HG02981 (cell line): ENCODE data around the gene MAP1LC3B.
"Not testable (repeated sequence)": the region's sequence is repeated elsewhere in the genome, so short reads cannot be mapped to it uniquely, and the experiment has no call there.

Experiments
- ATAC-seq: cut with Tn5 transposase; IDR thresholded peaks from one replicate; pipeline ENCODE4 v1.9.1; 2021; ENCODE audit warnings: mild to moderate bottlenecking, moderate library complexity; ENCODE audit not compliant: unreplicated experiment

The MAP1LC3B gene

DNA sequence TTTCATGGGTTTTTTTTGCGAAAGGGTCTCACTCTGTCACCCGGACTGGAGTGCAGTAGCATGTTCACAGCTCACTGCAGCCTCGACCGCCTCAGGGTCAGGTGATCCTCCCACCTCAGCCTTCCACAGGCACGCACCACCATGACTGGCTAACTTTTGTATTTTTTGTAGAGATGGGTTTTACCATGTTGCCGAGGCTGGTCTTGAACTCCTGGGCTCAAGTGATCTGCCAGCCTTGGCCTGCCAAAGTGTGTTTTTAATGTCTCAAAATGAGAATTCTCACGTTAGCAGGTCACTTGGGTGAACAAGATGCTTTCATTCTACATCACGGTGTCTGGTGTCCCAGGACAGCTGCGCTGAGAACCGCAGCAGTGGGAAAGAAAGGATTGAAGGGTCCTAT, 11.7 kb upstream of the MAP1LC3B start:
- ATAC-seq, result no peak

DNA sequence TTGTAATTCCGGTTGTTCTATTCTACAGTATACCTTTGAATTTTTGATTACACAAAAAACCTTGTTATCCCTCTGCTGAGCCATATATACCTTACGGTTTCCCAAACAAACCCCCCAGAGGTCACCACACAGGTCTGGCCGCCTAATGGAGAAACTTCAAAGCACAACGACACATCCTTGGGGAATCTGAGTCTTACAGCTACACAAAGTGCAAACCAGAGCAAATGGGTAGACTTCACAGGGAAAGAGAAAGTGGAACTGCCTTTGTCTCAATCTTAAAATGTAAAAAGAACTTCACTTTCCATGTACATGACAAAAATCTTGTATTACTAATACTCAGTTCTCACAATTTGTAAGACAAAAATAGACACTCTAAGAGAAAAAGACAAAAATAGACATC, 11.3 kb upstream of the MAP1LC3B start:
- no peak for ATAC-seq

DNA sequence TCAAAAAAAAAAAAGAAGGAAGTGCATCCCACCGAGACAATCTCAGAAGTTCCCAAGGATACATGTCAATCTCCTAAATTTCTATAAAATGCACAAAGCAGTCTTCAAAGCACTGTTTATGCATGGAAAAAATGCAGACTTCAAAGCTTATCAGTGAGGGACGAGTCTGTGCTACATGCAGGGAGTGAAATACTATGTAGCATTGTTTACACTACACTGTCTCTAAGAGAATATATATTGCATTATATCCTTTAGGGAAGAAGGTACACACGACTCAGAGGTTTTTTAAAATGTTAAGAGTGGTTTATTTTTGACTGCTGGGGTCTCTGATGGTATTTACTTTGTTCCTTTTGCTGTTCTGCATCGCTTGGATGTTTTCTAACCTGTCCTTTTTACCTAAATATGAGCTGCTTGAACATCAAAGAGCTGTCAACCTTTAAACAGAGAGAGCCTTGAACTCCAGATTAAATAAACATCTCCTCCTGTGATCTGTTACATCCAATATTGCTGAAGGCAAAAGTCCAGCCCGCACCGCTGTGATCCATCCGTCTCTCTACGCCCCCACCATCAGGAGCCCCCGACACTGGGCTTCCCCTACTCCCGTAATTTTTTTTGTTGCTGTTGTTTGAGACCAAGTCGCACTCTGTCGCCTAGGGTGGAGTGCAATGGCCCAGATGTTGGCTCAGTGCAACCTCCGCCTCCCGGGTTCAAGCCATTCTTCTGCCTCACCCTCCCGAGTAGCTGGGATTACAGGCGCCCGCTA, 9.9 kb upstream of the MAP1LC3B start:
- no peak for ATAC-seq

DNA sequence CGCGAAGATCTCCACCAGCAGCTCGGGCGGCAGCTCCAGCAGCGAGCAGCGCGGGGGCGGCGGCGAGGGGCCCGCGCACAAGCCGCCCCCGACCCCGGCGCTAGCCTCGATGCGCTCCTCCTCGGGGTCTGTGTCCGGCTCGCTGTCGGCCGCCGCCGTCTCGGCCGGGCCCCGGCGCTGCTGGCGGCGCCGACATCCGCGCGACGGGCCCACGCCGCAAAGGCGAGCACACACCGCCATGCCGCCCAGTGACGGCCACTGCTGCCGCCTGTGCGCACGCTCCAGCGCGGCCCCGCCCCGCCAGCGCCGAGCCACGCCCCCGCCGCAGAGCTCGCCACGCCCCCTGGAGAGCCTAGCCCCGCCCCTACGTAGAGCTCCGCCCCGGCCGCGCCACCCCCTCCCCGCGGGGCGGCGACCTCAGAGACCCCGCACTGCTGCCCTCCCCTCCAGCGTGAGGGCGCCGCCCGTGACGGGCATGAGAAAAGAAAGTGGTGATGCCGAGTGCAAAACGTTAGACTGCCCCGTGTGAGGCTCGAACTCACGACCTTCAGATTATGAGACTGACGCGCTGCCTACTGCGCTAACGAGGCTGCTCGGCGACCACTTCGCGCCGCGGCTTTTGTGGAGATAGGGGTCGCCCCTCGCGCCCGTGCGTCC, 8.5 kb upstream of the MAP1LC3B start, which contains the start of gene FBXO31:
TSS of gene FBXO31 (minus strand) at position 272 of the 657 bp plus-strand sequence. CDS start at position 240, 32 bp downstream.
- ATAC-seq, result peak; percentile 42

DNA sequence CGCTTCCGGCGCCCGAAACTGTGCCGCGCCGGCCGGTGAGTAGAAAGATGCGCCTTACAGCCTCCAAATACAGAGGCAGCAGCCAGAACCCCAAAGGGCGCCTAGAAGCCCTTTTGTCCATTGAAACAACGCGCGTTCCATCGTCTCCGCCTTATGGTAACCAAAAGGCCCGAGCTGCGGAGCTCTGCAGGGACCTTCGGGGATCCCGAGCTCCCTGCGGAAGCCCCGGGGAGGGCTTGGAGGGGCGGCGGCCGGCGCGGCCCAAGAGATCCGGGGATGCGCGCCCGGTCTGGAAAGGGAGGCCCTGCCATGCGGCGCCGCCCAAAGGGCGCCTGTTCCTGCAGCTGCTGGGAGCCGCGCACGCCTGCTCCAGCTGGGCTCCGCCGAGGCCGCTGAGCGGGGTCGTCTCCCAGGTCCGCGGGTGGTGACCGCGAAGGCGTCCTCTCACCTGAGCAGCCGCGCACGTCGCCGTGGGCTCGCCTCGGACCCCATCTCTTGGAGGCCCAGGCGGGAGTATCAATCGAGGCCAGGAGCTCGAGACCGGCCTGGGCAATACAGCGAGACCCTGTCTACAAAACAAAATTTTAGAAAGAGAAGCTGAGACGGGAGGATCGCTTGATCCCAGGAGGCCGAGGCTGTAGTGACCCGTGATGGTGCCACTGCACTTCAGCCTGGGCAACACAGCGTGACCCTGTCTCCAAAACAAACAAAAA, 7.8 kb upstream of the MAP1LC3B start:
- peak; percentile 3 for ATAC-seq

DNA sequence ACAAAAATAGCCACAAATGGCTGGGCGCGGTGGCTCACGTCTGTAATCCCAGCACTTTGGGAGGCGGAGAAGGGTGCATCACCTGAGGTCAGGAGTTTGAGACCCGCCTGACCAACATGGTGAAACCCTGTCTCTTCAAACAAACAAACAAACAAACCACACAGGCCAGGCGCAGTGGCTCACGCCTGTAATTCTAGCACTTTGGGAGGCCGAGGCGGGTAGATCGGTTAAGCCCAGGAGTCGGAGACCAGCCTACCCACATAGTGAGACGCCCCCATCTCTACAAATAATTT, 7.3 kb upstream of the MAP1LC3B start:
- ATAC-seq, result not testable (repeated sequence)

DNA sequence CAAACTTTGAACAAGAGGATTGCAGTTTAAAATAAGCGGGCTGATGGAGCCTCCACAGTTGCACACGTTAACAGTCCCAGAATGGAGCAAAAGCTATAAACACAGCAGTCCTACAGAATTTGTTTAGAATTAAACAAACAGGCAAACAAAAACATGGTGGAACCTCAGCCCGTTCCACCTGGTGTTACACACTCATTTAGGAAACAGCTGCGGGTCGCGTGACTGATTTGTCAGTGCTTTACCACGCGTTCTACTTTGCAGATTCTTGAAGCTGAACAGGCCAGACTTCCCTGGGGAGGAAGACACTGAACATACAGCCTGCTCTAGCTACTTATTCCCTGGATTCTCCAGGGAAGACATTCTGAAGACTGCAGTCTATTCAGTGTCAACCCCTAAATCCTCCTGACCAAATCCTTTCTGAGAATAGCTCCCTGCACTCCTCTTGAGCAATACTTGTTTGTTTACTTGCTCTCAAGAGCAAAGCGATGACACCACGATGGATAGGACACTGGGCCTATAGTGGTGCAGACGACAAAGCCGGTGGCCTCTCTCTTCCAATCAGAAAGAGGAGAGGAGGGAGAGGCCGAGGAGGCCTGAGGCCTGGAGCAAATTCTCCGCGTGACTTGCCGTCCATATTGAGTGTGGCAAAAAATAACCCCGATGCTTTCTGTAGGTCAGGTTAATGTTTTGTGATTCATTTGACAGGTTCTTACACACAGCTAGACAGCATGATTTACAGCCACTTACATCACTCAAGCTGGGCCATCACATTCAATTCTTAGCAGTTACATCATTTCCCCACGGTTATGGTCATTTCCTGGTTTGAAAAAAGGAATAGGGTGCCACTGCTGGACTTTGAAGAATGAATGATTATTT, 4.0 kb upstream of the MAP1LC3B start:
- peak; percentile 45 for ATAC-seq

DNA sequence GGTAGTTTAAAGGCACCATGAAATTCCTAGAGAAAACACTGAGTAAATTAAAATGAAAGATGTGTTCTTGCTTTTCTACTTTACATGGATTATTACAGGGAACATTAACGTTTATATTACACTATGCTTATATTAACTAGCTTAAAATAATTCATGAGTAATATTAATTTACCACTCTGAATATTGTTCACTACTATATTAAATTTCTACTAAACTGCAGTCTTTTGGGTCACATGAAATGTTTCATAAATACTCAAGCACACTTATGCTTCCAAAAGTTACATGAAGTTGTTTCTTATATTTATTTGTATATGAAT, 3.4 kb upstream of the MAP1LC3B start:
- ATAC-seq, result no peak

DNA sequence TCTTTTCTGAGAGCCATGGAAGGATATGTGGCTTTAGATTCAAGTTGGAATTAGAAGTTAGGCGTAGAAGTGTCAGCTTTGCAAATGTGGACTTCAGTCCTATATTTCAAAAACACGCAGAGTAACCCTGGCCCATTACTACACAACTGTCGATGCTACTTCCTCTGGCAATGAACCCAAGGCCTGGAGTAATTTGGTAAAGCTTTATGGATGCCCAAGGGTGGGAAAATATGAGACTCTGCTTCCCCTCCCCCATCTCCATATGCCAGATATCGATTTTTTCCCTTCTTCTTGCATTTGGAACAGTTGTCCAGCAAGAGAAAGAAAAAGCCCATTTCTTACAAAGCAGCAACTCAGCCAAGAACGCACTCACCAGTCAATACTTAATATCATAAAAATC, 2.9 kb upstream of the MAP1LC3B start:
- ATAC-seq, result no peak

DNA sequence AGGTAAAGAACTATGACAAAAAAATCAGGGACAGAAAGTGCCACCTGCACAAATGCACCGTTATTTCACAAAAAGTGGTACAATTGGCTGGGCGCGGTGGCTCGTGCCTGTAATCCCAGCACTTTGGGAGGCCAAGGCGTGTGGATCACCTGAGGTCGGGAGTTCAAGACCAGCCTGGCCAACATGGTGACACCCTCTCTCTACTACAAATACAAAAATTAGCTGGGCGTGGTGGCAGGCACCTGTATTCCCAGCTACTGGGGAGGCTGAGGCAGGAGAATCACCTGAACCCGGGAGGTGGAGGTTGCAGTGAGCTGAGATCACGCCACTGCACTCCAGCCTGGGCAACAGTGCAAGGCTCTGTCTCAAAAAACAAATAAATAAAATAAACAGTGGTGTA, 2.2 kb upstream of the MAP1LC3B start:
- ATAC-seq, result not testable (repeated sequence)

DNA sequence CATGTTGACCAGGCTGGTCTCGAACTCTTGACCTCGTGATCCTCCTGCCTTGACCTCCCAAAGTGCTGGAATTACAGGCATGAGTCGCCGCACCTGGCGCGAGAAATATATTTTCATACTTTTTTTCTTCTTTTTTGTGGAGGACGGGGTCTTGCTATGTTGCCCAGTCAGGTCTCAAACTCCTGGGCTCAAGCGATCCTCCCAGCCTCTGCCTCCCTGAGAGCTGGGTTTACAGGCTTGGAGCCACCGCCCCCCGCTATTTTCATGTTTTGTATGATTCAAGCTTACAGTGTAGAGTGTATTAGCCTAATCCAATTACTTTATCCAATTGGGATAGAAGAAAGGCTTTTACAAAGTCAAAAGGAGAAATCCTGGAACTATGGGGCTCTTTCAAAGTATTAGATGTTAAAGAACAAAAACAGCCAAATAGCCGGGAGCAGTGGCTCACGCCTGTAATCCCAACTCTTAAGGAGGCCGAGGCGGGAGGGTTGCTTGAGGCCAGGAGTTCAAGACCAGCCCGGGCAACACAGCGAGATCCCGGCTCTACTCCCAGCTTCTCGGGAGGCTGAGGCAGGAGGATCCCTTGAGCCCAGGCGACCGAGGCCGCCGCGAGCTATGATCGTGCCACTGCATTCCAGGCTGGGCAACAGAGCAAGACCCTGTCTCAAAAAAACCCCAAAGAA, 1.4 kb upstream of the MAP1LC3B start:
- no peak for ATAC-seq

DNA sequence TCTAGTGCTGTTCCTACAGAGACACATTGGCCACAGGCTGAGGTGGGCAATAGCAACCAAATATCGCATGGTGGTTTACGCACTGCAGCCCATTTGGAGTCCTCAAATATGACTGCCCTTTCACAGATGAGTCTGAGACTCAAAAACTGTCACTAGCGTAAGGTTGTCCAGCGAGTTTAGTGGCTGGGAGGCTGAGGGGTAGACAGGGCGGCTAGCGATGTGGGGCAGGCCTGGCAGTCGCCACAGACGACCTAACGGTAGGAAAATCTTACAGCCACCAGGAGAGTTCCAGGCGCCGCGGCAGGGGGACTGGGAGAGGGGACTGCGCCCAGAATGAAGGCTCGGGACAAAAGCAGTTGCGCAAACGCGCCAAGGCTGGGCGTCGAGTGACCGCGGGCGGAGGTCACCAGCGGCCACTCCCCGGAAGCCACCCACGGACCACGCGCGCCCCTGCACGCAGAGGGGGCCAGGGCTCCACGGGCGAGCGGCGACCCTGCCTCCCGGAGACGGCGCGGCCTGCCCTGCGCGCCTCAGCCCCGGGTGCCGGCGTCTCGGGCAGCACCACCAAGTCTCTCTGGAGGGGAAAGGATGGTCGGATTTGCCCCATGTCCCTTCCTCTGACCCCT, 699 bp upstream of the MAP1LC3B start:
- no peak for ATAC-seq

DNA sequence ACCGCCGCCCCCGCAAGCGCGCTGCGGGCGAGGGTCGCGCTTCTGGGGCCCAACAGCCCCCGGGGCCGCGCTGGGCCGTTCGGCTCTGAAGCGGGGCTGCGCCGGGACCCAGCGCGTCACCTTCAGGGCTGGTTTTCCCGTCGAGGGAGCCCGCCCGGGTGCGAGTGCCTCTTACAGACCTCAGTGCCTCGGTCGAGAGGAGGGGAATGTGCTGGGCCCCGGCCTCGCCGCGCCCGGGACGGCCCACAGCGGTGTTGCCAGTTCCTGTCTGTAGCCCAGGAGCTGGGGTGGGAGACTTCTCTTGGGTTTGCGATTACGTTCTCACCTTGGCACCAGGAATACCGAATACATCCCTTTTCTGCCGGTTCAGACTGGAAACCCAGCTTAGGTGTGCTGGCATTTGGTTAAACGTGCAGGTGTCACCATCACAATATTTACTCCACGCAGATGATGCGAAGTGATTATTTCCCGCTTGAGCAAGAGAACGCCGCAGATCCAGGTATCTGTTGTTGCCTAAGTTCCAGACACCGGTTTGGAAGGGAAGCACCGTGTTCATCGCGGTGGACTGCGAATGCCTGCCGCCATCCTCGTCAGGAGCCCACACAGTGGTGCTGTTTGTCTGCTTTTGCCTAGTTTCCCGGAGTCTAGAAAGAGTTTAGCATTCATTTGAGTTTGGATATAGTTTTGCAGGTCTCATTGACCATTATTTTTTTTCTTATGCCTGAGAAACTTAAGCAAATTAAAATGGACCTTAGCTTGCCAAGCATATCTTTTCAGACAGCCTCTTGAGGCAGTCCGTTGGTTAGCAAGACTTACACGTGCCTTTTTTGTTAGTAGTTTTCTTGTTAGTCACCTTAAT, 914 bp downstream of the MAP1LC3B start:
- no peak for ATAC-seq

DNA sequence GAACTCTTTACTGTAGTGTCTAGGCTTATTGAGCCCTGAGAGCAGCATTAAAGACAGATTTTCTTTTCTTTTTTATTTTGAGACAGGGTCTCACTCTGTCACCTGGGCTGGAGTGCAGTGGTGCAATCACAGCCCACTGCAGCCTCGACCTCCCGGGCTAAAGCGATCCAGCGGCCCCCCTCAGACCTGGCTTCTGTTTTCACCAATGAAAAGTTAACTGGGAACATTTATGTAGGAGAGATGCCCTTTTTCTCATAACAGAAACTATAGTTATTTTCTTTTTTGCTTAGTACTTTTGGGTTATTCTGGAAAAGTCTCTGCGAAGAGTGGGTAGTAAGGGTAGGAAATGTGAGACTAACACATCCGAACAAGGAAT, 1.5 kb downstream of the MAP1LC3B start:
- no peak for ATAC-seq

DNA sequence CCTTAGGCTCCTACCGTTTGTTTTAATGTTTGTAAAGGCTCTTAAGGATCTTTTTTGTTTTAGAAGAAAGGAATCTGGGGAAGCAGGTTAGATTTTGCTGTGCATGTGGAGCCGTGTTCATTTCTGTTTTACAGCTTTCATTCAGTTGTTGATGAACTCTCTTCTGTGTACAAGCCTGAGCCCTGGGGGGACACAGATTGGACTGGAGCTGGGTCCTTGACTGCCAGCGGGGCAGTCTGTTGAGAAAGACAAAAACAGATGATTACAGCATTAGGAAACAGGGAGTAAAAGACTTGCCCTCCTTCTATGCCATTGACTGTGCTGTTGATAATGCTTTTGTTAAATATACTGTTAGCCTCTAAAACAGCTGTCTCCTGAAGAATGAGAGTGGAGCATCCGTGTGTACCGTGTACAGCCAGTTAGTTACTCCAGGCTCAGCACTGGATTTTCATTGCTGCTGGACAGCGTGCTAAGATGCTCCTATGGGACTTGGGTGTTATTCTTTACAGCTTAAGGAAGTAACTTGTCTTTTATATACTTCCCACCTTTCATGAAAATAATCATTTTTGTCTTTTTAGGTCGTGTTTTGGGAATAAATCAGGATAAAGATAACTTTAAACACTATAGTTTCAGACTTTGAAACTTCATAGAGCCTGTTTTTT, 3.2 kb downstream of the MAP1LC3B start:
- ATAC-seq, result no peak

DNA sequence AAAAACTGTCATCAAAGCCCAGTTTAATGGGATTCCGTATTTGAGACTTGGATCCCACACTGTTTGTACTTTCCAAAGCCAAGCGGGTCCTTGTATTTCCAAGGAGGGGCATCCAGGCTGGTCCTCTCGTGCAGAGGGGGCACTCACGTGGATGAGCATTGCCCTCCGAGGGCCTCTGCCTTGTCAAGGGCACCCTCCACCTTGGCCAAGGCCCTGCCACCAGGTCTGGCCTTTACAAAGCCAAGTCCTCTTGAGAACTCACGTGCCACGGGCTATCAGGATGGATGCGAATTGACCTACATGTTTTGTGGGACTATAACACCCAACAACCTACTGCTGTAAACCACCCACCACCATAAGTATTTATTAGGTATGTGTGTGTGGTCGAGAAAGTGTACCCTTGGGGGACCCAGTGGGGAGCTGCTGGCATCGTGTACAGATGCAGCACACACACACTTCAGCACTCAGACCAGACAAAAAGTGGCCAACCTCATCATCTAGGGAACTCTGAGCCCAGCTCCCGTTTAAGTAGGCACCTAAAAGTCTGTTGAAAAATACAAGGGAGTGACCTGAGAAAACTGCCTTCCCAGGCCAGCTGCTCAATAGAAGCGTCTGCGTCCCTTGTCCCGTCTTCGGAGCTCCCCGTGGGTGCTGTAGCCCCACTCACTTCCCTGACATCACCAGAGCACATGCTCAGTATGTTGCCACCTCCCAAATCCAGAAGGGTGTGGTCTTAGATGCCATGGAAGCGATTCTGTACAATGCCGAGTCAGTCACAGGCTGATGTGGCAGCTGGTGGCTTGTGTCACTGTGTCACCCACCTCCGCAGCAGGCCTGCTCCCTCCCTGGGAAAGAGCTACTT, 12.9 kb downstream of the MAP1LC3B start:
- no peak for ATAC-seq

DNA sequence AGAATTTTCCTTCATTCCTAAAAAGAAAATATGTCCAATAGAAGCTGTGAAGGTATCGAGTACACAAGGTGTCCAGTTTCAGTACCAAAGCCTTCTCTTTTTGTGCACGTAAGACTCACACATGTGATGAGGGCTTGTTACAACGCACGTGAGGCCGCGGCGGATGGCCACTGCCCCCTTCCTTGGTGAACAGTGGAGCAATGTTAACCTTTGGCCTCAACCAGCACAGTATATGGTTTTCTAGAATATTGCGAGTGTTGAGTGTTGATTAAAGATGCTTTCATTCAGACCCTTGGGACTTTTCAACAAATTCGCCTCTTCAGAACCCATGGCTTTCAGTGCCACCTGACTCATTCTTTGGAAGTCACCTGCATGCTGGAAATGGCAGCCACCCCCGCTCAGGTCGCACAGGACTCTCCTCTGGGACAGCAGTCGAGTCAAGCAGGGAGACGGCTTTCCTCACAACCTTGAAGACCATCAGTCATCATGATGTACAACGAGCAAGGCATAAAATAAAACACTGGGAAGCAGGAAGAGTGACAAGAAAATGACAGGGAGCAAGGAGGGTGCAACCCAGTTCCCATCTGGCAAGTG, 14.5 kb downstream of the MAP1LC3B start:
- no peak for ATAC-seq
